GM19035 (cell line): Measurements from ENCODE around the gene LYPD6B.

Experiments used
- ATAC-seq: cut with Tn5 transposase; IDR thresholded peaks from one replicate; pipeline ENCODE4 v1.9.1; 2021; ENCODE audit not compliant: unreplicated experiment

Gene LYPD6B

GRCh38 chr2:149259136-149259535 lies 220.6 kb downstream of the LYPD6B start:
- no peak for ATAC-seq

DNA sequence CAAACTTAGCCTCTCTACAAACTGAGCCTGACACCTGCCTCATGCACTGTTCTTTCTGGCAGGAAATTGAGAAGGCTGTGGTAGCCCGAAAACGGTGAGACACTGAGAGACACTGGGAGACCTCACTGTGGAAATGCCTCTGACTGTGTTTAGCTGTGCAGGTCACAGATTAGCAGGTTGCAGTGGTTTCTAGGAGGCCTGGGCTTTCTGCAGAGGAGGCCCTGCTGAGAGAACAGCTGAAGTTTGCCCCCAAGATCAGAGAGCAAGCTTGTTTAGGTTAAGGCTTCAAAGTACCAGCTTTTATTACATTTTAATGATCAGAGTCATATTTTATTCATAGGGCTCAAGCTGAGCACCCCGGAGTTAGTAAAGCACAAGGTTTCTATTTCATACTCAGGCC lies 223.2 kb downstream of the LYPD6B start:
- no peak for ATAC-seq
